SK-N-SH (cell line): ENCODE measurements around the gene SLC33A1. TPM values are rescaled to one million over a fixed set of nuclear protein-coding genes. Genes with fewer than 3 reads are reported as not detected.

Experiments used
- CTCF ChIA-PET: fragments of 300-600, 350-600 bp; formaldehyde crosslinking; extraction: SDS; loops from one replicate; lab custom pipeline; 2021; lab: Yijun Ruan, JAX
- POLR2A ChIA-PET: fragments of 350-600 bp; sonication (Branson Sonifier 250); formaldehyde crosslinking; extraction: SDS; loops from one replicate; lab custom pipeline; 2020; ENCODE audit warnings: antibody characterized with exemption, inconsistent platforms; lab: Yijun Ruan, JAX
- DNase-seq: peaks from one replicate; pipeline ENCODE4 v3.0.0; 2012
- H2AFZ ChIP-seq: fragments of 200-600 bp; sonication (generic); 2 replicates; pipeline ENCODE4 v1.8.1; 2016; ENCODE audit warnings: antibody characterized with exemption, mild to moderate bottlenecking, low read depth
- H3F3A ChIP-seq: fragments of 200-600 bp; sonication (generic); replicated peaks from 2 replicates; pipeline ENCODE3; 2016; ENCODE audit warnings: antibody characterized with exemption, mild to moderate bottlenecking; ENCODE audit not compliant: insufficient read depth
- H3K27ac ChIP-seq, 2 experiments: fragments of 200-500 bp in 1 of 2; fragments of 200-600 bp in 1 of 2; sonication (Bioruptor generic) in 1 of 2; sonication (generic), shearing (Covaris generic) in 1 of 2; 2 replicates each; pipeline versions ENCODE4 v1.5.1 to v1.6.1; 2014 to 2016; ENCODE audit warnings: low read depth in 2 of 2, inconsistent platforms in 1 of 2, low read length in 1 of 2, mild to moderate bottlenecking in 1 of 2, mixed read lengths in 1 of 2
- H3K27me3 ChIP-seq: fragments of 200-600 bp; sonication (generic), shearing (Covaris generic); 2 replicates; pipeline ENCODE4 v1.6.1; 2016; ENCODE audit warnings: mixed run types; ENCODE audit not compliant: insufficient read depth
- H3K36me3 ChIP-seq, 2 experiments: fragments of 200-500 bp in 1 of 2; fragments of 200-600 bp in 1 of 2; sonication (Bioruptor generic) in 1 of 2; sonication (generic) in 1 of 2; replicated peaks in 1 of 2; 2 replicates each; pipeline versions ENCODE3 to v1.5.1; 2014 to 2016; ENCODE audit warnings: low read length in 1 of 2, mild to moderate bottlenecking in 1 of 2; ENCODE audit not compliant: insufficient read depth in 2 of 2, control insufficient read depth in 1 of 2
- H3K4me1 ChIP-seq, 2 experiments: fragments of 200-500 bp in 1 of 2; fragments of 200-600 bp in 1 of 2; sonication (Bioruptor generic) in 1 of 2; sonication (generic), shearing (Covaris generic) in 1 of 2; 2 replicates each; pipeline versions ENCODE4 v1.5.1 to v1.6.1; 2014 to 2016; ENCODE audit warnings: low read depth in 1 of 2, low read length in 1 of 2, mixed run types in 1 of 2; ENCODE audit not compliant: insufficient read depth in 2 of 2, control insufficient read depth in 1 of 2
- H3K4me2 ChIP-seq: fragments of 200-600 bp; sonication (generic), shearing (Covaris generic); 2 replicates; pipeline ENCODE4 v1.6.1; 2017; ENCODE audit warnings: mixed run types
- H3K4me3 ChIP-seq, 2 experiments: fragments of 200-500 bp in 1 of 2; fragments of 200-600 bp in 1 of 2; sonication (Bioruptor generic) in 1 of 2; sonication (generic), shearing (Covaris generic) in 1 of 2; 2 replicates each; pipeline versions ENCODE4 v1.5.1 to v1.8.1; 2014 to 2016; ENCODE audit warnings: low read depth in 2 of 2, inconsistent platforms in 1 of 2, low read length in 1 of 2, mild to moderate bottlenecking in 1 of 2, mixed read lengths in 1 of 2, moderate library complexity in 1 of 2
- H3K79me2 ChIP-seq: fragments of 200-600 bp; sonication (generic); 2 replicates; pipeline ENCODE4 v1.8.1; 2017; ENCODE audit warnings: mild to moderate bottlenecking; ENCODE audit not compliant: insufficient read depth
- H3K9ac ChIP-seq: fragments of 200-600 bp; sonication (generic); 2 replicates; pipeline ENCODE4 v1.6.1; 2017; ENCODE audit warnings: mixed run types
- H3K9me2 ChIP-seq: fragments of 200-600 bp; sonication (generic); 2 replicates; pipeline ENCODE4 v1.6.1; 2017; ENCODE audit warnings: mixed run types
- H3K9me3 ChIP-seq: fragments of 200-600 bp; sonication (generic); 2 replicates; pipeline ENCODE4 v1.6.1; 2017; ENCODE audit warnings: mixed run types, mild to moderate bottlenecking, moderate library complexity
- H4K20me1 ChIP-seq: fragments of 200-600 bp; sonication (generic); 2 replicates; pipeline ENCODE4 v1.6.1; 2017; ENCODE audit warnings: mild to moderate bottlenecking, mixed run types; ENCODE audit not compliant: insufficient read depth
- CHD2 ChIP-seq: fragments of 150-350 bp; IDR thresholded peaks from 2 replicates; pipeline ENCODE4 v1.6.1; 2018; ENCODE audit warnings: low read length; ENCODE audit not compliant: partially characterized antibody
- CTCF ChIP-seq: fragments of 200-600 bp; sonication (generic); IDR thresholded peaks from 2 replicates; pipeline ENCODE4 v1.6.1; 2017; ENCODE audit warnings: antibody characterized with exemption, mild to moderate bottlenecking, moderate library complexity
- ELF1 ChIP-seq: IDR thresholded peaks from 2 replicates; pipeline ENCODE4 v1.4.0; 2012
- FOSL2 ChIP-seq: IDR thresholded peaks from 2 replicates; pipeline ENCODE4 v1.4.0; 2012; ENCODE audit warnings: low read depth, mild to moderate bottlenecking, moderate library complexity, borderline replicate concordance
- FOXJ3 ChIP-seq: sonication (generic); formaldehyde crosslinking; IDR thresholded peaks from 2 replicates; pipeline ENCODE4 v1.5.1; 2020; ENCODE audit warnings: mild to moderate bottlenecking, missing genetic modification reagents
- GABPA ChIP-seq: IDR thresholded peaks from 2 replicates; pipeline ENCODE4 v1.4.0; 2012; ENCODE audit warnings: low read depth, mild to moderate bottlenecking
- GATA2 ChIP-seq: sonication (generic); formaldehyde crosslinking; IDR thresholded peaks from 2 replicates; pipeline ENCODE4 v1.5.0; 2020; ENCODE audit warnings: mild to moderate bottlenecking, missing genetic modification reagents
- JUND ChIP-seq: IDR thresholded peaks from 2 replicates; pipeline ENCODE4 v1.4.0; 2012
- MAX ChIP-seq: IDR thresholded peaks from 2 replicates; pipeline ENCODE4 v1.4.0; 2012; ENCODE audit warnings: low read depth
- MXI1 ChIP-seq: IDR thresholded peaks from 2 replicates; pipeline ENCODE4 v1.6.1; 2012; ENCODE audit warnings: mild to moderate bottlenecking, low read depth, low read length, improper control_type of control experiment
- POLR2AphosphoS5 ChIP-seq: IDR thresholded peaks from 2 replicates; pipeline ENCODE4 v1.6.1; 2012; ENCODE audit warnings: low read depth, low read length
- RAD21 ChIP-seq: IDR thresholded peaks from 2 replicates; pipeline ENCODE4 v1.6.1; 2012; ENCODE audit warnings: mild to moderate bottlenecking, low read length
- SIN3A ChIP-seq: IDR thresholded peaks from 2 replicates; pipeline ENCODE4 v1.6.1; 2012; ENCODE audit warnings: low read depth, mild to moderate bottlenecking, low read length, moderate library complexity, borderline replicate concordance
- TAF1 ChIP-seq: IDR thresholded peaks from 2 replicates; pipeline ENCODE4 v1.6.1; 2012; ENCODE audit warnings: low read depth, mild to moderate bottlenecking, low read length, moderate library complexity, borderline replicate concordance
- TCF12 ChIP-seq: IDR thresholded peaks from 2 replicates; pipeline ENCODE4 v1.4.0; 2012
- USF2 ChIP-seq: fragments of 150-350 bp; IDR thresholded peaks from 2 replicates; pipeline ENCODE4 v1.6.1; 2017; ENCODE audit warnings: antibody characterized with exemption, low read length, low read depth, borderline replicate concordance
- YY1 ChIP-seq: IDR thresholded peaks from 2 replicates; pipeline ENCODE4 v1.4.0; 2012; ENCODE audit warnings: low read depth, mild to moderate bottlenecking
- WGBS: methylation state at CpG from one replicate; pipeline ENCODE4 v1.1.6; 2017; ENCODE audit warnings: low lambda C conversion rate; 5-methylcytosine and 5-hydroxymethylcytosine counted together
- polyA plus RNA-seq, 3 experiments: library from polyadenylated mRNA; depleted of rRNA; stranded (reverse); fragments of >200 nt; gene quantifications; 2 replicates each; pipeline ENCODE4 v1.2.3, GENCODE V29; 2012
- TF ChIP-seq, protein P1 (sequence below): IDR thresholded peaks from 2 replicates; pipeline ENCODE4; 2012

Gene SLC33A1
- polyA plus RNA-seq, 1 of the 3 experiments (the other 2 are of a cell fraction) = 10.3 TPM

DNA sequence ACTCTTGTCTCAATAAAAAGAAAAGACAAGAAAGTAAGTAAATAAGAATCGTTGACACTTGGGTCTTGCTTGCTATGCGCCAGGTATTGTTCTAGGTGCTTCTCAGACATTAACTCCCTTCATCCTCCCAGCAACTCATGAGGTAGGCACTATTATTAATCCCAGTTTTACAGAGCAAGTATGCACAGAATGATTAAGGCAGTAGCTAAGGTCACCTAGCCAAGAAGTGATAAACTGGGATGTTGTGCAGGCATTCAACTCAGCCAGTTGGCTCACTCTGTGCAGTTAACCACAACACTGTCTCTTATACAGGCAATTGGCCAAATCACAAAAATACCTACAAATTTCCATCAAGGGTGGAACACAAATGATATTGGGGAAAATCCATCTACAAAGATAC is 46.4 kb downstream of the SLC33A1 start:
- no peak for TF ChIP-seq USF2
- no peak for TF ChIP-seq CTCF
- TF ChIP-seq ELF1 = no peak
- no peak for TF ChIP-seq SIN3A
- TF ChIP-seq, protein P1, sequence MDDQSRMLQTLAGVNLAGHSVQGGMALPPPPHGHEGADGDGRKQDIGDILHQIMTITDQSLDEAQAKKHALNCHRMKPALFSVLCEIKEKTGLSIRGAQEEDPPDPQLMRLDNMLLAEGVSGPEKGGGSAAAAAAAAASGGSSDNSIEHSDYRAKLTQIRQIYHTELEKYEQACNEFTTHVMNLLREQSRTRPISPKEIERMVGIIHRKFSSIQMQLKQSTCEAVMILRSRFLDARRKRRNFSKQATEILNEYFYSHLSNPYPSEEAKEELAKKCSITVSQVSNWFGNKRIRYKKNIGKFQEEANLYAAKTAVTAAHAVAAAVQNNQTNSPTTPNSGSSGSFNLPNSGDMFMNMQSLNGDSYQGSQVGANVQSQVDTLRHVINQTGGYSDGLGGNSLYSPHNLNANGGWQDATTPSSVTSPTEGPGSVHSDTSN = no peak
- TF ChIP-seq JUND = no peak
- no peak for TF ChIP-seq TCF12
- no peaks in the 10 kb centered on the region for H3K9me2 ChIP-seq
- peaks cover 6% of the 10 kb centered on the region for H3F3A ChIP-seq
- 85% methylated on average over 2 of the region's 2 CpGs for WGBS
- no peak for DNase-seq
- H3K27me3 ChIP-seq = no peaks in the 10 kb centered on the region
- no peak overlapping the region for H3K9ac ChIP-seq
- H3K4me3 ChIP-seq = no peak overlapping the region
- H3K4me2 ChIP-seq = no peak overlapping the region; the same call in 1 of the 2 replicates
- H3K36me3 ChIP-seq = peaks cover 0 to 3% of the 10 kb centered on the region in 2 experiments
- H3K79me2 ChIP-seq = no peaks in the 10 kb centered on the region
- no peaks in the 10 kb centered on the region for H3K9me3 ChIP-seq
- CTCF ChIA-PET = interaction anchor here (0.7 to 3.4 kb wide), 2 partner anchors 30 to 62 kb away, joined by 3 to 49 read pairs; partner anchors contain the start of gene GMPS
- H2AFZ ChIP-seq = no peak overlapping the region
- POLR2A ChIA-PET = no interaction called here
- peaks cover 0 to 5% of the 10 kb centered on the region in 2 experiments; a peak in 1 of 4 replicates for H3K4me1 ChIP-seq
- no peak overlapping the region for H3K27ac ChIP-seq
- no peaks in the 10 kb centered on the region for H4K20me1 ChIP-seq

- Histone ChIP-seq H4K20me1 (no peaks in the 10 kb centered on the region), H3K4me1 (peaks cover 0 to 5% of the 10 kb centered on the region in 2 experiments; a peak in 1 of 4 replicates), H3K36me3 (peaks cover 3 to 4% of the 10 kb centered on the region in 2 experiments), H3K9me3 (no peaks in the 10 kb centered on the region), H2AFZ (peak within 1 kb of the TSS; percentile 97), H3K9me2 (no peaks in the 10 kb centered on the region), H3K27ac (peak within 1 kb of the TSS; percentile 41 to 66; a peak in 3 of 4 replicates), H3K4me2 (peak within 1 kb of the TSS; percentile 87), H3K9ac (peak within 1 kb of the TSS; percentile 88), H3K27me3 (no peaks in the 10 kb centered on the region), H3F3A (peaks cover 3% of the 10 kb centered on the region), H3K79me2 (no peaks in the 10 kb centered on the region), H3K4me3 (peak within 1 kb of the TSS; percentile 68 to 75)
- 3% methylated on average over 23 of the region's 61 CpGs for WGBS
- peak; percentile 95 for DNase-seq
- POLR2A ChIA-PET = interaction anchor here (0.6 to 1.7 kb wide), 5 partner anchors 13 to 65 kb away, joined by 3 to 17 read pairs (median 5); partner anchors contain the start of gene GMPS
- CTCF ChIA-PET = interaction anchor here (0.7 to 3.4 kb wide), 50 partner anchors 9 to 454 kb away, joined by 3 to 49 read pairs (median 5); partner anchors contain the start of genes GMPS and SLC33A1
- TF ChIP-seq GATA2 (CRISPR knock-in tag) = 0 out of 2 replicates have a peak, but pooled peaks have one; percentile 6
- TF ChIP-seq MXI1 = peak; percentile 65; the same call in 1 of the 2 replicates
- no peak for TF ChIP-seq ELF1
- TF ChIP-seq YY1 = peak; percentile 90
- 0 out of 2 replicates have a peak, but pooled peaks have one; percentile 16 for TF ChIP-seq POLR2AphosphoS5
- no peak for TF ChIP-seq FOSL2
- TF ChIP-seq, protein P1 = no peak
- no peak for TF ChIP-seq FOXJ3 (CRISPR knock-in tag)
- TF ChIP-seq CTCF = peak; percentile 87
- peak; percentile 40 for TF ChIP-seq MAX
- no peak for TF ChIP-seq GABPA
- peak; percentile 27; the same call in 1 of the 2 replicates for TF ChIP-seq TAF1
- TF ChIP-seq CHD2 = no peak
- peak; percentile 70 for TF ChIP-seq RAD21
- TF ChIP-seq TCF12 = no peak
Measured at GRCh38 chr3:155805802-155806618, 48.2 kb downstream of the SLC33A1 start, which contains the start of gene C3orf33. Gene C3orf33, minus strand, starts transcription at chr3:155806278. Its CDS starts 26 bp downstream, at chr3:155806252.
